ENCODE data around the gene ZCCHC17. TPM values are rescaled to one million over a fixed set of nuclear protein-coding genes. Genes with fewer than 3 reads are reported as not detected.

Gene ZCCHC17
- total RNA-seq, 2 experiments from 2014 or later, result 23.9 to 28.8 TPM

DNA sequence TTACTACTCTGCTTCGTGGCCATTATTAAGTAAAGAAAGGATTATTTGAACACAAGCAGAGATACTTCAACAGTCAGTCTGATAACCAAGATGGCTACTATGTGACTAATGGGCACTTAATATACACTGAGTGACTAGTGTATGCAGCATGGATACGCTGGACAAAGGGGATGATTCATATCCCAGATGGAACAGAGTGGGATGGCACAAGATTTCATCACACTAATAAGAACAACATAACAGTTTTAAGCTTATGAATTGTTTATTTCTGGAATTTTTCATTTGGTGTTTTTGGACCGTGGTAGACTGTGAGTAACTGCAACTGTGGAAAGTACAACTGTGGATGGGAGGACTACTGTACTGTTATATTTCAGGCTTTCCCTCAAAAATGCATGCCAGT is 9.4 kb downstream of the ZCCHC17 start:
- Mint-ChIP-seq H3K27me3 (no peaks in the 10 kb centered on the region), H3K36me3 (ENCODE audit: low read depth) (peaks cover 13% of the 10 kb centered on the region), H3K4me3 (no peak overlapping the region), H3K4me1 (peaks cover 11% of the 10 kb centered on the region), H3K27ac (no peak overlapping the region), H3K9me3 (ENCODE audit: low read depth) (no peaks in the 10 kb centered on the region)
- POLR2A ChIA-PET, result no interaction called here
- DNase-seq (no peak), ATAC-seq (no peak)
- intact Hi-C loops (cut with DNase I, micrococcal nuclease), result no loop called here
- CTCF ChIA-PET, result interaction anchor here (0.5 to 0.8 kb wide), 2 partner anchors 9 to 94 kb away, joined by 3 read pairs; no protein-coding TSS in a partner anchor

DNA sequence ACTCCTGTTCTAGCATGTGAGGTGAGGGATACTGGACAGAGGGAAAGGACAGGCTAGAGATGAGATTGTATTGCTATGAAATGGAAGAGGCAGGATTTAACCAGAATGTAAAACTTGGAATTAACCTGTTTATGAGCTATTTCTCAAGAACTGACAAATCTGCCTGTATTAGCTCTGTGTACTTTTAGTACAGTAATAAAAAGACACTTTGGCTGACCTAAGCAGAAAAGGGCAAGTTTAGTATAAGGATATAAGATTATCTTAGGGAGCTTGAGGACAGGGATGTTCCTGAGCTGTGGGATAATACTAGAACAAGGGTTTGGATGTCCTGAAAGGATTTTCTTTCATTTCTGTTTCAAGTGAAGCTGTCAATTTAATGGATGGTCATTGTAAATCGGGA is 11.2 kb downstream of the ZCCHC17 start:
- intact Hi-C loops (cut with DNase I, micrococcal nuclease), result no loop called here
- Mint-ChIP-seq H3K27me3 (no peaks in the 10 kb centered on the region), H3K27ac (no peak overlapping the region), H3K4me3 (no peak overlapping the region), H3K4me1 (peaks cover 8% of the 10 kb centered on the region), H3K9me3 (ENCODE audit: low read depth) (no peaks in the 10 kb centered on the region), H3K36me3 (ENCODE audit: low read depth) (peaks cover 21% of the 10 kb centered on the region)
- CTCF ChIA-PET, result interaction anchor here (0.6 to 0.8 kb wide), 2 partner anchors 216 to 497 kb away, joined by 3 read pairs; no protein-coding TSS in a partner anchor
- ATAC-seq (no peak), DNase-seq (no peak)
- POLR2A ChIA-PET, result interaction anchor here (0.6 kb wide), 1 partner anchor 154 kb away, joined by 3 read pairs; no protein-coding TSS in a partner anchor

DNA sequence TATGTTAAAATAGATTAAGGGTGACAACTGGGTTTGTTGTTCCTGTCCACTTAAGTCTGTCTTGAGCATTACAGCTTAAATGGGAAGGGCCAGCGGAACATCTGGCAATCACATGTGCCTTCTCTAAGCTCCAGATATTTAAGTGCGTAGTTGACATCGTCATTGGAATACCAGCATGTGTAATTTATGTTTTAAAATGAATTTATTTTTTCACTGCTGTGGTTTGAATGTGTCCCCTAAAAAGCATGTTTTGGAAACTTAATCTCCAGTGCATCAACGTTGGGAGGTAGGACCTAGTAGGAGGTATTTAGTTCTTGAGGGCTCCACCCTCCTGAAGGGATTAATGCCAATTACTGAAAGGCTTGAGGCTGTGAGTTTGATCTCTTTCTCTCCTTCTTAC is 13.4 kb downstream of the ZCCHC17 start:
- POLR2A ChIA-PET, result no interaction called here
- DNase-seq (no peak), ATAC-seq (no peak)
- peaks cover 8% of the 10 kb centered on the region for H3K4me1 Mint-ChIP-seq
- no peak overlapping the region for H3K27ac Mint-ChIP-seq
- H3K27me3 Mint-ChIP-seq, result no peaks in the 10 kb centered on the region
- intact Hi-C loops (cut with DNase I, micrococcal nuclease), result no loop called here
- H3K36me3 Mint-ChIP-seq (ENCODE audit: low read depth), result peaks cover 32% of the 10 kb centered on the region
- CTCF ChIA-PET, result no interaction called here
- no peaks in the 10 kb centered on the region for H3K9me3 Mint-ChIP-seq (ENCODE audit: low read depth)
- no peak overlapping the region for H3K4me3 Mint-ChIP-seq

DNA sequence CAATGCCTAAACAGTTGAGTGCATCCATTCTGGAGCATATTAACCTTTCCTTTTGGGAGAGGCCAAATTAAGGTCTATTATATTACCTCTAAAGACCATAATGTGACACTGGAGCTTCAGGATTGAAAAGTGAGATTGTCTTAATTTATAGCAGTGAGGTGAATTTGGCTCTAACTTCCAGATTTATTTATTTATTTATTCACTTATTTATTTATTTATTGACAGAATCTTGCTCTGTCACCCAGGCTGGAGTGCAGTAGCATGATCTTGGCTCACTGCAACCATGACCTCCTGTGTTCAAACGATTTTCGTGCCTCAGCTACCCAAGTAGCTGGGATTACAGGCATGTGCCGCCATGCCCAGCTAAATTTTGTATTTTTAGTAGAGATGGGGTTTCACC is 19.1 kb downstream of the ZCCHC17 start:
- ATAC-seq (no peak), DNase-seq (no peak)
- Mint-ChIP-seq H3K4me3 (no peak overlapping the region), H3K4me1 (no peaks in the 10 kb centered on the region), H3K27me3 (no peaks in the 10 kb centered on the region), H3K36me3 (ENCODE audit: low read depth) (peaks cover 46% of the 10 kb centered on the region), H3K27ac (no peak overlapping the region), H3K9me3 (ENCODE audit: low read depth) (no peaks in the 10 kb centered on the region)
- intact Hi-C loops (cut with DNase I, micrococcal nuclease), result no loop called here
- CTCF ChIA-PET, result no interaction called here
- POLR2A ChIA-PET, result no interaction called here

DNA sequence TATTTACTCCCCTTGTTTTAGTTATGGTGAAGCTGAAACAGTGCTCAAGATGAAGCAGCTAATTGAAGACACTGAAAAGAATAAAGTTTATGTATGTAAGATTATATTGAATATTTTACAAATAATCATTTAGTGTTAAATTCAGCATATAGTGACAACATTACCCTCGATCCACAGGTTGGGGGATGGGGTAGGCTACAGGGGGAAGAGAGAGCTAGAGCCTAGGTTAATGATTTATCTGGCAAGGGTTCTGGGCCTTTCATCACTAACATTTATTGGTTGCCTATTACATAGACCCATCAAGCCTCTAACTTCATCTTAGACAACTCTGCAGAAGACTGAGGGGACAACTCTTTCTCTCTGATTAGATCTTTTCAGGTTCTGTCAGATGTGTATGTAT is 21.3 kb downstream of the ZCCHC17 start:
- H3K36me3 Mint-ChIP-seq (ENCODE audit: low read depth), result peaks cover 39% of the 10 kb centered on the region
- DNase-seq (no peak), ATAC-seq (no peak)
- H3K4me3 Mint-ChIP-seq, result no peak overlapping the region
- POLR2A ChIA-PET, result interaction anchor here (0.6 kb wide), 2 partner anchors 16 to 312 kb away, joined by 3 to 5 read pairs; no protein-coding TSS in a partner anchor
- intact Hi-C loops (cut with DNase I, micrococcal nuclease), result no loop called here
- no peaks in the 10 kb centered on the region for H3K27me3 Mint-ChIP-seq
- no peaks in the 10 kb centered on the region for H3K4me1 Mint-ChIP-seq
- H3K27ac Mint-ChIP-seq, result no peak overlapping the region
- no peaks in the 10 kb centered on the region for H3K9me3 Mint-ChIP-seq (ENCODE audit: low read depth)
- CTCF ChIA-PET, result interaction anchor here (0.7 kb wide), 1 partner anchor 35 kb away, joined by 3 read pairs; no protein-coding TSS in a partner anchor

DNA sequence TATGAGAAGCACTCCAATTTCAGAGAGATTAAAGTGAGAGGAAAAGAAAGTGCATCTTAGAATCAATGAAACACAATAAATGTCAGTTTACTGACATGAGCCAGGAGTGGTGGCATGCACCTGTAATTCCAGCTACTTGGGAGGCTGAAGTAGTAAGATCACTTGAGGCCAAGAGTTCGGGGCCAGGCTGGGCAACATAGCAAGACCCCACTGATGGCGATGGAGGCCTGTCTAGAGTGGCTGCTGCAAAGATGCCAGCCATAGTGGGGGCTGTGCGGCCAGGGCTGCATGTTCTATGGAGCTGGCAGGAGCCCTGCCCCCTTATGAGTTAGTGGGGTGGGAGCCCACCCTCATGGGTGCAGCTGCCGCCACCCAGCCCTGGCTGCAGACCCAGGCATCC is 27.3 kb downstream of the ZCCHC17 start:
- ATAC-seq, result no peak
- peaks cover 14% of the 10 kb centered on the region for H3K36me3 Mint-ChIP-seq (ENCODE audit: low read depth)

DNA sequence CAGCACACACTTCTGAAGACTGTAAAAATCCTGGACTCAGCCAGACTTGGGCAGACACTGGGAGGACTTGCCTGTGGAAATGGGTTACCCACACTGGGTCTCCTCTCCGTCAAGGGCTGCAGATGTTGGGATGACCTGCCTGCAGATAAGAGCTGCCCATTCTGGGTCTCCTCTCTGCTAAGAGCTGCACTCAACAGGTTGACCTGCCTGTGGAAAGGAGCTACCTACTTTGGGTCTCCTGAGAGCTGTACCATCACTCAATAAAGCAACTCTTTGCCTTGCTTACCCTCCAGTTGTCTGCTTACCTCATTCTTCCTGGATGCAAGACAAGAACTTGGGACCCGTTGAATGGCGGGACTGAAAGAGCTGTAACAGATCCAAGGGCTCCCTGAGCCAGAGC is 28.2 kb downstream of the ZCCHC17 start:
- intact Hi-C loops (cut with DNase I, micrococcal nuclease), result no loop called here
- CTCF ChIA-PET, result interaction anchor here (0.5 to 0.6 kb wide), 2 partner anchors 69 to 396 kb away, joined by 3 read pairs; no protein-coding TSS in a partner anchor
- POLR2A ChIA-PET, result no interaction called here

More for the DNA sequence above, 27.3 kb downstream of the ZCCHC17 start:
- Mint-ChIP-seq H3K9me3 (ENCODE audit: low read depth) (no peaks in the 10 kb centered on the region), H3K27me3 (no peaks in the 10 kb centered on the region), H3K4me3 (no peak overlapping the region), H3K27ac (no peak overlapping the region), H3K4me1 (no peaks in the 10 kb centered on the region)
- ChIA-PET POLR2A (no interaction called here), CTCF (no interaction called here)
- no peak for DNase-seq
- intact Hi-C loops (cut with DNase I, micrococcal nuclease), result no loop called here

DNA sequence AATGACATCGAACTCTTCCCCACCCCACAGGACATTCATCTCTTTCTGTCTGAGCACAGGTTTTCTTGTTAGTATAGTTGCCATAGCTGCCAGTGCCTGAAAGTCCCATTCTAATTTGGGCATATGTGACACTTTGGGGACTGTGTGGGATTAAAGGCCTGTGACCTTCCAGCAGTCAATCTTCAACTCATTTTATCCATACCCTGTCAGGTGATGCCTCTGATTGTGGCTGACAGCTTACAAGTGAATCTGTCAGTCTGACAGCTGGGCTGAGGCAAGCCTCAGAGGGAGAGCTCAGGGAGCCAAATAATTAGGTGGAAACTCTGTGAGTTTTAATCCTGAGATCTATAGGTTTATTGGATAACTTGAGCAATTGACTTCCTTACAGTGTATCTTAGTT is 29.6 kb downstream of the ZCCHC17 start:
- H3K9me3 Mint-ChIP-seq (ENCODE audit: low read depth), result no peaks in the 10 kb centered on the region
- DNase-seq, result no peak
- POLR2A ChIA-PET, result interaction anchor here (0.7 kb wide), 1 partner anchor 270 kb away, joined by 4 read pairs; no protein-coding TSS in a partner anchor
- CTCF ChIA-PET, result interaction anchor here (0.7 kb wide), 2 partner anchors 82 to 490 kb away, joined by 3 to 4 read pairs; no protein-coding TSS in a partner anchor
- intact Hi-C loops (cut with DNase I, micrococcal nuclease), result no loop called here
- ATAC-seq, result no peak
- H3K36me3 Mint-ChIP-seq (ENCODE audit: low read depth), result peaks cover 6% of the 10 kb centered on the region
- no peak overlapping the region for H3K4me3 Mint-ChIP-seq
- no peak overlapping the region for H3K27ac Mint-ChIP-seq
- H3K27me3 Mint-ChIP-seq, result no peaks in the 10 kb centered on the region
- H3K4me1 Mint-ChIP-seq, result no peaks in the 10 kb centered on the region

More for the DNA sequence above, 28.2 kb downstream of the ZCCHC17 start:
- ATAC-seq, result no peak
- no peaks in the 10 kb centered on the region for H3K9me3 Mint-ChIP-seq (ENCODE audit: low read depth)
- H3K36me3 Mint-ChIP-seq (ENCODE audit: low read depth), result peaks cover 13% of the 10 kb centered on the region
- H3K4me1 Mint-ChIP-seq, result no peaks in the 10 kb centered on the region
- H3K27me3 Mint-ChIP-seq, result no peaks in the 10 kb centered on the region
- DNase-seq, result no peak
- no peak overlapping the region for H3K27ac Mint-ChIP-seq
- H3K4me3 Mint-ChIP-seq, result no peak overlapping the region

DNA sequence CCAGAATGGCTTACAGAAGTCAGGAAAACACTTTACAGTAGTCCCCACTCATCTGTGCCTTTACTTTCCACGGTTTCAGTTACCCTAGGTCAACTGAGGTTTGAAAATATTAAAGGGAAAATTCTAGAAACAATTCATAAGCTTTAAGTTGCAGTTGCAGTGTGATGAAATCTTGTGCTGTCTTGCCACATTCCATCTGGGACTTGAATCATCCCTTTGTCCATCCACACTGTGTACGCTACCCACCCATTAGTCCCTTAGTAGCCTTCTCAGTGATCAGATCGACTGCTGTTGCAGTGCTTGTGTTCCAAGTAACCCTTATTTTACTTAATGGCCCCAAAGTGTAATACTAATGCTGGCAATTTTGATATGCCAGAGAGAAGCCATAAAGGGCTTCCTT is 30.5 kb downstream of the ZCCHC17 start:
- no peaks in the 10 kb centered on the region for H3K4me1 Mint-ChIP-seq
- no peaks in the 10 kb centered on the region for H3K9me3 Mint-ChIP-seq (ENCODE audit: low read depth)
- H3K4me3 Mint-ChIP-seq, result no peak overlapping the region
- ChIA-PET POLR2A (no interaction called here), CTCF (interaction anchor here (0.5 to 1.0 kb wide), 4 partner anchors 10 to 510 kb away, joined by 3 to 5 read pairs (median 3); no protein-coding TSS in a partner anchor)
- DNase-seq, result no peak
- intact Hi-C loops (cut with DNase I, micrococcal nuclease), result no loop called here
- ATAC-seq, result no peak
- peaks cover 9% of the 10 kb centered on the region for H3K36me3 Mint-ChIP-seq (ENCODE audit: low read depth)
- H3K27ac Mint-ChIP-seq, result no peak overlapping the region
- H3K27me3 Mint-ChIP-seq, result no peaks in the 10 kb centered on the region

DNA sequence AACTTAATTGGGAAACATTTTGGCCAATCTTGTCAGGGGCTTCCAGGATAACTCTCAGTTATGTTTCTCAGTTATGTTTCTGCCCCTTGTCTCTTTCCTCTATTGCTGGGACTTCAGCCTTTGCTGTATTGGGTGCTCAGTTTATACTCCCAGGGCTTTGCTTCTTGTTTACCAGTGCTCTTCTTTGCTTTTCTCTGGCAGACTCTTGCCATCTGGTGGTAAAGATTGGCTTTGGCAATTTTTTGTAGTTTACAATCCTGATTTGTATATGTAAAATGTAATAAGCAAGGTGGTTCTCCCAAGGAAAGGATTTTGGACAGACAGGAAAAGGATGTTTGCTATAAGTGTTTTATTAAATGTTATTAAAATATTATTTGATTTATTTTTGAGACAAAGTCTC is 38.2 kb downstream of the ZCCHC17 start:
- ChIA-PET CTCF (interaction anchor here (0.6 kb wide), 1 partner anchor 320 kb away, joined by 3 read pairs; no protein-coding TSS in a partner anchor), POLR2A (no interaction called here)
- Mint-ChIP-seq H3K36me3 (ENCODE audit: low read depth) (peaks cover 10% of the 10 kb centered on the region), H3K4me1 (no peaks in the 10 kb centered on the region), H3K27me3 (no peaks in the 10 kb centered on the region), H3K27ac (no peak overlapping the region), H3K9me3 (ENCODE audit: low read depth) (no peaks in the 10 kb centered on the region), H3K4me3 (no peak overlapping the region)
- peak; percentile 6 for DNase-seq
- ATAC-seq, result no peak
- intact Hi-C loops (cut with DNase I, micrococcal nuclease), result loop anchor here (1.0 to 10.0 kb wide), 2 partner anchors 150 to 151 kb away; no protein-coding TSS in a partner anchor

DNA sequence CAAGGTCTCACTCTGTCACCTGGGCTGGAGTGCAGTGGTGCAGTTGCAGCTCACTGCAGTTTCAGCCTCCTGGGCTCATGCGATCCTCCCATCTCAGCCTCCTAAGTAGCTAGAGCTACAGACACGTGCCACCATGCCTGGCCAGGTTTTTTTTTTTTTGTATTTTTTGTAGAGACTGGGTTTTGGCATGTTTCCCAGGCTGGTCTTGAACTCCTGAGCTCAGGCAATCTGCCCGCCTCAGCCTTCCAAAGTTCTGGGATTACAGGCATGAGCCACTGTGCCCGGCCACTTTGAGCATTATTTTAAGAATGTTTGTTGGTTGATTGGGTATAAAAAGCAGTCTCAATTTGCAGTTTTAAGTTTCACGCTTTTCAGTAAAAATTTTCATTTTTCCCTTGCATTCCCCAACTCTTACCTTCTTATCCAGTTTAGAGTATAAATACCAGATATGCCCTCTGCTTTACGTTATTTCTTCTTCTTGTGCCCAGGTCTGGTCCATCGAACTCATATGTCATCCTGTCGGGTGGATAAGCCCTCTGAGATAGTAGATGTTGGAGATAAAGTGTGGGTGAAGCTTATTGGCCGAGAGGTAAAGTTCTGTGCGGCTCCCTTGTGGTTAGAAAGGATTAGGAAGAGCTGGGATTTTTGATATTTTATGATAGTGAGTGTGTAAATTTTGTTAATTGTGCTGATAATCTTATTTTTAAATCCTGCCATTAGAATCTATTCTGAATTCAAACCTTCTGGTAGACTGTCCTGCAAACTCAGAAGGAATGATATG is 40.0 kb downstream of the ZCCHC17 start:
- Mint-ChIP-seq H3K27me3 (no peaks in the 10 kb centered on the region), H3K27ac (no peak overlapping the region), H3K4me1 (no peaks in the 10 kb centered on the region), H3K9me3 (ENCODE audit: low read depth) (no peaks in the 10 kb centered on the region), H3K4me3 (no peak overlapping the region), H3K36me3 (ENCODE audit: low read depth) (peaks cover 8% of the 10 kb centered on the region)
- no peak for DNase-seq
- ChIA-PET CTCF (interaction anchor here (0.9 to 1.2 kb wide), 2 partner anchors 10 to 57 kb away, joined by 3 to 4 read pairs; no protein-coding TSS in a partner anchor), POLR2A (no interaction called here)
- ATAC-seq, result no peak
- intact Hi-C loops (cut with DNase I, micrococcal nuclease), result loop anchor here in 1 of 2 experiments (10.0 kb wide), 1 partner anchor 152 kb away; no protein-coding TSS in a partner anchor

DNA sequence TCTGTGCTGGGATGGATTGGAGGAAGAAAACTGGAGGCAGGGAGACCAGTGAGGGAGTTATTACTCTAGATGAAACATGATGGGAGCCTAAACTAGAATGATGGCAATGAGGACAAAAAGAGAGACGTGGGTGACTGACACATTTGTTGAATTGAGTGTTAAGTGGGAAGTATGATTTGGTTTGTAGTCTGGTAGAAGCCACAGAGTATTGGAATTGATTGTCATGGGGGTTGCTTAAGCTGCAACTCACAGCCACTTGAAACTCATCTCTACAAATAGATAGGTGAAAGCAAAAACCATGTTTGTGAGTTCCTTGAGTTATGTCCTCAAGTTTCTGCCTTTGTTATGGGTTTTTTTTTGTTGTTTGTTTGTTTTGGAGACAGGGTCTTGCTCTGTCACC is 47.7 kb downstream of the ZCCHC17 start:
- POLR2A ChIA-PET, result no interaction called here
- Mint-ChIP-seq H3K4me1 (peaks cover 2% of the 10 kb centered on the region), H3K9me3 (ENCODE audit: low read depth) (no peaks in the 10 kb centered on the region), H3K27me3 (no peaks in the 10 kb centered on the region), H3K27ac (no peak overlapping the region), H3K4me3 (no peak overlapping the region), H3K36me3 (ENCODE audit: low read depth) (peaks cover 16% of the 10 kb centered on the region)
- DNase-seq (no peak), ATAC-seq (no peak)
- CTCF ChIA-PET, result no interaction called here
- intact Hi-C loops (cut with DNase I, micrococcal nuclease), result no loop called here
